Erythroblast (primary cell): ENCODE measurements around the gene LRBA.

Source experiments
- GATA1 ChIP-seq: IDR thresholded peaks from 2 replicates; pipeline ENCODE4 v1.6.1; 2011; ENCODE audit warnings: low read depth, mild to moderate bottlenecking, control low read depth, low read length, moderate library complexity
- POLR2A ChIP-seq: IDR thresholded peaks from 2 replicates; pipeline ENCODE4 v1.6.1; 2011; ENCODE audit warnings: mild to moderate bottlenecking, low read length

DNA sequence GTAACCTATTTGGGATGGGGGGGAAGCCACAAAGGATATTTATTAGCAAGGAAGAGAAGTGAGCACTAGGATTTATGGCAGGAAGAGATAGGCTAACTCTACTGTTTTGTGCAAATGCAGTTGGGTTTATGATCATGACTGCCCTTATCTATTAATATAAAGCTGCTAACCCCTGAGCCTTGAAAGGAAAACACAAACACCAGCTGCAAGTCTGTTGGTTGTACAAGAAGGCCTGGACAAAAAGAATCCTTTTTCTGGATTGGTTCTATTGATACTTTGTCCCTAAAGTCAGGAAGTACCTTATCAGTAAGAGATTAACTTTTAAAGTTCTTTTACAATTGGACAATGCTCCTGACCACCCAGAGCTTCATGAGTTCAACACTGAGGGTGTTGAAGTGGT, 188.8 kb downstream of the LRBA start:
- TF ChIP-seq POLR2A = no peak
- no peak for TF ChIP-seq GATA1
